ENCODE results near the gene DQX1.

GRCh38 chr2:74501335-74502071, 24.5 kb downstream of the DQX1 start:
- TF ChIP-seq CTCF (IDR thresholded peaks at IDR 0.05; ENCODE audit: low read depth, low read length) (no peak), POLR2A (IDR thresholded peaks at IDR 0.05; ENCODE audit: extremely low read depth, insufficient read length) (no peak)

Measured in NB4 (cell line).